GM20000 (cell line): ENCODE measurements around the gene HIVEP3.

Experiments used
- DNase-seq: peaks from one replicate; pipeline ENCODE4 v3.0.0; 2012; ENCODE audit warnings: low spot score
- CTCF ChIP-seq: IDR thresholded peaks from 2 replicates; pipeline ENCODE4 v1.5.1; 2012; ENCODE audit warnings: mild to moderate bottlenecking, control low read depth; ENCODE audit errors: extremely low read depth, missing control alignments

The HIVEP3 gene

GRCh38 chr1:41608211-41608610, 310.5 kb downstream of the HIVEP3 start:
- no peak for DNase-seq
- no peak for TF ChIP-seq CTCF

GRCh38 chr1:41607808-41608207, 310.9 kb downstream of the HIVEP3 start:
- no peak for DNase-seq
- TF ChIP-seq CTCF: no peak

- no peak for TF ChIP-seq CTCF
- no peak for DNase-seq
Observed at GRCh38 chr1:41599912-41600311, 318.8 kb downstream of the HIVEP3 start.

- no peak for DNase-seq
- TF ChIP-seq CTCF: no peak
Observed at GRCh38 chr1:41598325-41598724, 320.4 kb downstream of the HIVEP3 start.

GRCh38 chr1:41592451-41593125, 326.1 kb downstream of the HIVEP3 start:
- TF ChIP-seq CTCF: no peak
- DNase-seq: no peak

- no peak for DNase-seq
- no peak for TF ChIP-seq CTCF
Observed at GRCh38 chr1:41591891-41592290, 326.8 kb downstream of the HIVEP3 start.

GRCh38 chr1:41590331-41590730, 328.4 kb downstream of the HIVEP3 start:
- no peak for DNase-seq
- no peak for TF ChIP-seq CTCF
